PC-9 (cell line): Measurements from ENCODE around the gene SLC39A10. TPM values are rescaled to one million over a fixed set of nuclear protein-coding genes. Genes with fewer than 3 reads are reported as not detected.
"Not testable (repeated sequence)": the region's sequence is repeated elsewhere in the genome, so short reads cannot be mapped to it uniquely, and the experiment has no call there.

ENCODE experiments used
- BruUV-seq: library from RNA; stranded (reverse); fragments of 400-500 nt; replicated peaks from 2 replicates; lab custom pipeline; 2021; lab: Mats Ljungman, UMichigan
- CTCF ChIA-PET: fragments of 300-600 bp; sonication (Branson Sonifier 250); formaldehyde crosslinking; loops from one replicate; lab custom pipeline; 2022; ENCODE audit warnings: antibody characterized with exemption; lab: Charles Lee
- POLR2A ChIA-PET: fragments of 300-600 bp; sonication (Branson Sonifier 250); formaldehyde crosslinking; loops from one replicate; lab custom pipeline; 2022; ENCODE audit warnings: antibody characterized with exemption; ENCODE audit not compliant: unreplicated experiment; lab: Charles Lee
- DNase-seq, 2 experiments: peaks; one replicate each; pipeline versions ENCODE4 v3.0.0 to v3.0.0-alpha.2; 2015 to 2022; ENCODE audit warnings: mixed read lengths in 1 of 2
- H2AFZ ChIP-seq: fragments of 200-600 bp; sonication (generic); 2 replicates; pipeline ENCODE4 v1.8.1; 2017; ENCODE audit warnings: antibody characterized with exemption
- H3F3A ChIP-seq: fragments of 200-600 bp; sonication (generic); 2 replicates; pipeline ENCODE4 v1.8.1; 2017; ENCODE audit warnings: antibody characterized with exemption, mild to moderate bottlenecking, low read depth; ENCODE audit not compliant: insufficient read depth
- H3K27ac ChIP-seq: fragments of 200-600 bp; sonication (generic); 2 replicates; pipeline ENCODE4 v1.6.1; 2016; ENCODE audit warnings: mixed run types
- H3K27me3 ChIP-seq: fragments of 200-600 bp; sonication (generic); 2 replicates; pipeline ENCODE4 v1.6.1; 2016; ENCODE audit warnings: low read depth, mixed run types; ENCODE audit not compliant: insufficient read depth
- H3K36me3 ChIP-seq: fragments of 200-600 bp; sonication (generic); 2 replicates; pipeline ENCODE4 v1.6.1; 2016; ENCODE audit warnings: low read depth, mixed run types
- H3K4me1 ChIP-seq: fragments of 200-600 bp; sonication (generic); replicated peaks from 2 replicates; pipeline ENCODE4 v1.6.1; 2016; ENCODE audit warnings: mixed run types; ENCODE audit not compliant: insufficient read depth
- H3K4me2 ChIP-seq: fragments of 200-600 bp; sonication (generic); 2 replicates; pipeline ENCODE4 v1.6.1; 2017; ENCODE audit warnings: mixed run types
- H3K4me3 ChIP-seq: fragments of 200-600 bp; sonication (generic); 2 replicates; pipeline ENCODE4 v1.6.1; 2016; ENCODE audit warnings: mixed run types
- H3K79me2 ChIP-seq: fragments of 200-600 bp; sonication (generic); 2 replicates; pipeline ENCODE4 v1.6.1; 2017; ENCODE audit warnings: low read depth, mixed run types
- H3K9me2 ChIP-seq: fragments of 200-600 bp; sonication (generic); 2 replicates; pipeline ENCODE4 v1.8.1; 2017; ENCODE audit warnings: mild to moderate bottlenecking; ENCODE audit not compliant: insufficient read depth
- H3K9me3 ChIP-seq: fragments of 200-600 bp; sonication (generic); 2 replicates; pipeline ENCODE4 v1.8.1; 2016; ENCODE audit warnings: low read depth; ENCODE audit not compliant: insufficient read depth
- H4K20me1 ChIP-seq: fragments of 200-600 bp; sonication (generic); 2 replicates; pipeline ENCODE4 v1.8.1; 2017; ENCODE audit not compliant: insufficient read depth
- CTCF ChIP-seq: fragments of 200-600 bp; sonication (generic); conservative IDR thresholded peaks from 2 replicates; pipeline ENCODE4 v1.6.1; 2017; ENCODE audit warnings: mixed run types, antibody characterized with exemption, mild to moderate bottlenecking, moderate library complexity
- EZH2 ChIP-seq: fragments of 200-600 bp; sonication (generic); IDR thresholded peaks from 2 replicates; pipeline ENCODE4 v1.8.0; 2017; ENCODE audit warnings: antibody characterized with exemption, low read depth
- intact Hi-C: fragments of 100-400 bp; cut with micrococcal nuclease; formaldehyde crosslinking; loops from one replicate; pipeline ENCODE4 v1.10.0; 2022; ENCODE audit not compliant: unreplicated experiment
- total RNA-seq: library from RNA; stranded (reverse); gene quantifications from 2 replicates; pipeline ENCODE4 v1.2.3, GENCODE V29; 2021

Gene SLC39A10
- total RNA-seq, 1 experiment from 2014 or later: 43.7 TPM

GRCh38 chr2:195664528-195664927, 7.5 kb downstream of the SLC39A10 start:
- no peaks in the 10 kb centered on the region for H3K9me2 ChIP-seq
- intact Hi-C loops: loop anchor here (10.0 kb wide), 1 partner anchor 400 kb away; the partner anchor contains the start of gene DNAH7
- no peak overlapping the region for H3K4me3 ChIP-seq
- H3K27ac ChIP-seq: no peak overlapping the region
- no peak overlapping the region for H3K4me2 ChIP-seq
- peaks cover 4% of the 10 kb centered on the region for H4K20me1 ChIP-seq
- CTCF ChIA-PET: interaction anchor here (0.7 kb wide), 1 partner anchor 15 kb away, joined by 3 read pairs; no protein-coding TSS in a partner anchor
- H3K9me3 ChIP-seq: no peaks in the 10 kb centered on the region
- no TSS peak for BruUV-seq
- TF ChIP-seq CTCF: peak; percentile 37; the same call in 1 of the 2 replicates
- no peak for TF ChIP-seq EZH2
- H3K27me3 ChIP-seq: no peaks in the 10 kb centered on the region
- no peaks in the 10 kb centered on the region for H3K36me3 ChIP-seq
- H3K4me1 ChIP-seq: no peaks in the 10 kb centered on the region
- DNase-seq: no peak
- POLR2A ChIA-PET: no interaction called here
- H2AFZ ChIP-seq: no peak overlapping the region
- H3K79me2 ChIP-seq: peaks cover 14% of the 10 kb centered on the region
- H3F3A ChIP-seq: no peaks in the 10 kb centered on the region

DNA sequence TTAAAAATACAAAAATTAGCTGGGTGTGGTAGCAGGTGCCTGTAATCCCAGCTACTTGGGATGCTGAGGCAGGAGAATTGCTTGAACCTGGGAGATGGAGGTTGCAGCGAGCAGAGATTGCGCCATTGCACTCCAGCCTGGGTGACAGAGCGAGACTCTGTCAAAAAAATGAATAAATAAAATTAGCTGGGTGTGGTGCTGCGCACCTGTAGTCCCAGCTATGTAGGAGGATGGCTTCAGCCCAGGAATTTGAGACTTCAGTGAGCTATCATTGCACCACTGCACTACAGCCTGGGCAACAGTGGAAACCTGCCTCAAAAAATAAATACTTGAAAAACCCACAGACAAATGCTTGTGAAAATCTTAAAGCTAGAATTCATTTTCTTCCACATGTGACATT, 8.1 kb downstream of the SLC39A10 start:
- not testable (repeated sequence) for H2AFZ ChIP-seq, DNase-seq, H3K27me3 ChIP-seq, H3K9me3 ChIP-seq, H4K20me1 ChIP-seq, H3F3A ChIP-seq, H3K9me2 ChIP-seq, H3K4me2 ChIP-seq, BruUV-seq, H3K36me3 ChIP-seq, H3K4me1 ChIP-seq, H3K27ac ChIP-seq, H3K4me3 ChIP-seq, H3K79me2 ChIP-seq
- intact Hi-C loops: loop anchor here (10.0 kb wide), 1 partner anchor 400 kb away; the partner anchor contains the start of gene DNAH7
- POLR2A ChIA-PET: interaction anchor here (0.9 kb wide), 1 partner anchor 8 kb away, joined by 4 read pairs; the partner anchor contains the start of gene SLC39A10
- CTCF ChIA-PET: interaction anchor here (0.7 kb wide), 1 partner anchor 14 kb away, joined by 3 read pairs; no protein-coding TSS in a partner anchor

DNA sequence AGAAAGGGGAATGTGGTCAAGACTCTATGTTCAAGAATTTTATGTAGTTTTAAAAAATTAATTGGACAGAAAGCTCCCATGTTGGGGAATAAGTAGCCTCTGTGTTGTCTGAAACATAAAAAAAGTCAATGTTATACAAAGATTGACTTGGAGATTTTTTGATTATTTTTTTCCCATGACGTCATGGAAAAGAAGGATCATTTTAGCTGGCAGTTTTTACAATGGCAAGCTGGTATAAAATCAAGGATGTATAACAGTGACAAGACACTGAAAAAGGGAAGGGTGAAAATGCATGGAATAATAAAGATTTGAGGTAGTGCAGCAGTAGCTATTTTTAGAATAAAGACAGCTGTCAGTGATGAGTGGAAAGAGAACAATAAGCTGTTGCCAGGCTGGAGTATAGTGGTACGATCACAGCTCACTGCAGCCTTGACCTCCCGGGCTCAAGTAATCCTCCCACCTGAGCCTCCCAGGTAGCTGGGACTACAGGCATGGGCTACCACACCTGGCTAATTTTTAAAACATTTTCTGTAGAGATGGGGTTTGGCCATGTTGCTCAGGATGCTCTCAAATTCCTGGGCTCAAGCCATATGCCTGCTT, 9.2 kb downstream of the SLC39A10 start:
- Histone ChIP-seq H2AFZ (no peak overlapping the region), H3K27me3 (no peaks in the 10 kb centered on the region), H3F3A (no peaks in the 10 kb centered on the region), H4K20me1 (no peaks in the 10 kb centered on the region), H3K9me2 (no peaks in the 10 kb centered on the region), H3K9me3 (no peaks in the 10 kb centered on the region), H3K4me2 (no peak overlapping the region), H3K79me2 (no peaks in the 10 kb centered on the region; the same call in 1 of the 2 replicates), H3K36me3 (no peaks in the 10 kb centered on the region), H3K4me3 (no peak overlapping the region), H3K4me1 (no peaks in the 10 kb centered on the region), H3K27ac (no peak overlapping the region)
- no peak for DNase-seq
- no TSS peak for BruUV-seq
- intact Hi-C loops: loop anchor here (10.0 kb wide), 1 partner anchor 399 kb away; the partner anchor contains the start of gene DNAH7
- CTCF ChIA-PET: no interaction called here
- TF ChIP-seq CTCF (no peak), EZH2 (no peak)
- POLR2A ChIA-PET: interaction anchor here (0.9 kb wide), 1 partner anchor 9 kb away, joined by 4 read pairs; the partner anchor contains the start of gene SLC39A10
